ENCODE measurements around the gene DBX1. TPM values are rescaled to one million over a fixed set of nuclear protein-coding genes. Genes with fewer than 3 reads are reported as not detected.

DBX1 gene
- total RNA-seq, 4 donors from 2014 or later: not detected

DNA sequence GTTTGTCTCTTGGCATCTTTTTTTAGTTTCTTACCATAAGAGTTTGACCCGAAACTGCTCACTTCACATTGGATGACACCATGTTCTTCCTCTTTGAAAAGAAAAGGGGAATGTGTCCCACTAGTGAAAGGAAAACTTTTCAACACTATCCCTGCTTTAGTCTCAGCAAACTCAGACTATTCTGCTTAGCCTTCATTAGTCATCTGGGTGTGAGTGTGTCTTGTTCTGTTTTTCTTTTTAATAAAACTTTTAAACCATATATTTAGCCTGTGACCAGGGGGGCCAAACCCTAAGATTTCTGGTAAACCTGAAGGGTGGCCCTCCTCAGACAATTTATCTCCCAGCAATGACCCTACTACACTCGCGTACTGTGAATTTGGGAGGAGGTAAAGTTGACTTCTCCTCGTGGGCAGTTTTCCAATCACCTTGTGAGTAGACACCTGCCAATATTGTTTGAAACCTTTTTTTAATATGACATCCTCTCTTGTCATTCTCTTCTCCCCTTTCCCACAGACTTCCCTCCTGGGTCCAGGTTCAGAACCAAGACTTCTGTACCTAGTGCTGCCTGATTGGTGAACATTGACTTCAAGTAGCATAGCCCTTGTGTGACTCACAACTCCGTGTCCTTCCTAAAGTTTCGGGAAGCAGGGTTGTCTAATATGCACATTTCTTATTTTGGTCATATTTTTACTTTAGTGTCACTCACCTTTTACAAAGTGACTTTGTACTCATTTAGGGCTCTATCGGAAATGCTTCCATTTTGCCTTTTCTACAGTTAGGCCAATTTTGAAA, 39.9 kb downstream of the DBX1 start:
- H3K36me3 ChIP-seq: peaks cover 16 to 51% (median 35%) of the 10 kb centered on the region in 4 donors
- intact Hi-C loops (cut with DNase I): no loop called here
- H3K27me3 ChIP-seq: no peaks in the 10 kb centered on the region
- peaks cover 0 to 25% (median 22%) of the 10 kb centered on the region in 4 donors for H3K4me1 ChIP-seq
- 91% methylated on average over 7 of the region's 7 CpGs for WGBS
- TF ChIP-seq EP300 (IDR thresholded peaks at IDR 0.05) (no peak), POLR2A (IDR thresholded peaks at IDR 0.05; ENCODE audit: low read depth) (no peak), POLR2AphosphoS5 (IDR thresholded peaks at IDR 0.05) (no peak)
- TF ChIP-seq, protein P1, sequence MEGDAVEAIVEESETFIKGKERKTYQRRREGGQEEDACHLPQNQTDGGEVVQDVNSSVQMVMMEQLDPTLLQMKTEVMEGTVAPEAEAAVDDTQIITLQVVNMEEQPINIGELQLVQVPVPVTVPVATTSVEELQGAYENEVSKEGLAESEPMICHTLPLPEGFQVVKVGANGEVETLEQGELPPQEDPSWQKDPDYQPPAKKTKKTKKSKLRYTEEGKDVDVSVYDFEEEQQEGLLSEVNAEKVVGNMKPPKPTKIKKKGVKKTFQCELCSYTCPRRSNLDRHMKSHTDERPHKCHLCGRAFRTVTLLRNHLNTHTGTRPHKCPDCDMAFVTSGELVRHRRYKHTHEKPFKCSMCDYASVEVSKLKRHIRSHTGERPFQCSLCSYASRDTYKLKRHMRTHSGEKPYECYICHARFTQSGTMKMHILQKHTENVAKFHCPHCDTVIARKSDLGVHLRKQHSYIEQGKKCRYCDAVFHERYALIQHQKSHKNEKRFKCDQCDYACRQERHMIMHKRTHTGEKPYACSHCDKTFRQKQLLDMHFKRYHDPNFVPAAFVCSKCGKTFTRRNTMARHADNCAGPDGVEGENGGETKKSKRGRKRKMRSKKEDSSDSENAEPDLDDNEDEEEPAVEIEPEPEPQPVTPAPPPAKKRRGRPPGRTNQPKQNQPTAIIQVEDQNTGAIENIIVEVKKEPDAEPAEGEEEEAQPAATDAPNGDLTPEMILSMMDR (IDR thresholded peaks at IDR 0.05): no peak
- no peak overlapping the region for H3K27ac ChIP-seq (replicated peaks in 1 of 4)
- H3K4me3 ChIP-seq: no peak overlapping the region
- no peak for DNase-seq (ENCODE audit: extremely low spot score)
- no peaks in the 10 kb centered on the region for H3K9me3 ChIP-seq

DNA sequence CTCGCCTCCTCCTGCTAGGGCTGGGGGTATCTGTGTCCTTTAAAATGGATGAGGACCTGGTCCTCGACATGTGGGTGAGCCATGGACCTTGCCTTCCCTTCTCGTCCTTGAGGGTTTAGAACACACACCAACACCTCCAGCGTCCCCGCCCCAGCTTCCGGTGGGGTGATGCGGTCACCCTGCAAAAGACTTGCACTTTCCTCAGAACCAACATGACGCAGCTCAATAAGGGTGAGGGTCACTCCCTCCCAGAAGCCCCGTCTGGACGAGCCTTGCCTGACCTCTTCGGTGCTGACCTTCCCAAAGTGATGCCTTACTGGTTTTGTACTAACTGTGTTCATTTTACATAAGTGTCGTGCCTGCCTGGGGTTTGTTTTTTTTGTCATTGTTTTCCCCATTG, 41.0 kb downstream of the DBX1 start:
- Histone ChIP-seq H3K4me1 (peaks cover 0 to 29% (median 22%) of the 10 kb centered on the region in 4 donors), H3K27me3 (no peaks in the 10 kb centered on the region), H3K36me3 (peaks cover 21 to 61% (median 44%) of the 10 kb centered on the region in 4 donors), H3K27ac (replicated peaks in 1 of 4) (no peak overlapping the region), H3K4me3 (no peak overlapping the region), H3K9me3 (no peaks in the 10 kb centered on the region)
- TF ChIP-seq POLR2A (IDR thresholded peaks at IDR 0.05; ENCODE audit: low read depth) (no peak), POLR2AphosphoS5 (IDR thresholded peaks at IDR 0.05) (no peak), EP300 (IDR thresholded peaks at IDR 0.05) (no peak)
- TF ChIP-seq, protein P1 (IDR thresholded peaks at IDR 0.05): no peak
- intact Hi-C loops (cut with DNase I): no loop called here
- 89% methylated on average over 8 of the region's 12 CpGs for WGBS
- no peak for DNase-seq (ENCODE audit: extremely low spot score)

DNA sequence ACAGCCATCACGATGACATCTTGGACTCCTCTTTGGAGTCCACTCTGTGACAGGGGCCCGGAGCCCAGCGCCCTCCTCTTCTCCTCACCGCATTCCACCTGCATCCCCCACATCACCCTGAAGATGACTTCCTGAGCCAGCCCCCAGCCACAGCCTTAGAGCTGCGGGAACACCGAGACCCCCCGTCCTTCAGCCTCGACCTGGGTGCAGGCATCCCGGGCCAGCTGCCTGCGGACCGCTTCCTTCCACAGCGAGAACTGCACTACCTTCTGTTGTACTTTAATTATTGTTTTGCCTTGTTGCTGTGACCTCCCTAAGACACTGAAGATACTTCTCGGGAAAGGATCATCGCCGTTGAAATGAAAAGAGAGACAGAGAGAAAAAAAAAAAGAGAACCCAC, 42.1 kb downstream of the DBX1 start:
- DNase-seq (ENCODE audit: extremely low spot score): no peak
- intact Hi-C loops (cut with DNase I): no loop called here
- no peaks in the 10 kb centered on the region for H3K9me3 ChIP-seq
- H3K27ac ChIP-seq (replicated peaks in 1 of 4): peak overlapping the region in 3 of 4 donors; percentile 7 to 61 (median 34)
- no peak overlapping the region for H3K4me3 ChIP-seq
- H3K36me3 ChIP-seq: peaks cover 22 to 68% (median 49%) of the 10 kb centered on the region in 4 donors
- H3K27me3 ChIP-seq: no peaks in the 10 kb centered on the region
- 96% methylated on average over 15 of the region's 15 CpGs for WGBS
- TF ChIP-seq, protein P1 (IDR thresholded peaks at IDR 0.05): no peak
- TF ChIP-seq EP300 (IDR thresholded peaks at IDR 0.05) (no peak), POLR2A (IDR thresholded peaks at IDR 0.05; ENCODE audit: low read depth) (no peak), POLR2AphosphoS5 (IDR thresholded peaks at IDR 0.05) (no peak)
- H3K4me1 ChIP-seq: peaks cover 0 to 30% (median 25%) of the 10 kb centered on the region in 4 donors

DNA sequence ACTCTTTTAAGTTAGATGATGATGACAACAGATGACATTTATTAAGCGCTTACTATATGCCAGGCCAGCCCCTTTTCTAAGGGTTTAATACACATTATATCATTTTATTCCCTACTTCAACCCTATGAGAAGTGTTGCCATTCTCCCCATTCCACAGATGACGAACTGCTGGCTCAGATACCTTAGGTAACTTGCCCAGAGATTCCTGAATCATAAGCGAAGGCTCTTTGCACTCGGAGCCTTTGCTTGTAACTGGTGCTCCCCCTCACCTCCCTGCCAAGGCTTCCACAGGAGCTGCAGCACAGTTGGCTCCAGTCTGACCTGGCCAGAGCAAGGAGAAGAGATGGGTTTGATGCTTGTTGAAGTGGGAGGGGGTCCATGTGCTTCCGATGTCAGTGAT, 43.0 kb downstream of the DBX1 start:
- peaks cover 22 to 68% (median 49%) of the 10 kb centered on the region in 4 donors for H3K36me3 ChIP-seq
- H3K4me1 ChIP-seq: peaks cover 9 to 39% (median 34%) of the 10 kb centered on the region in 4 donors
- no peak overlapping the region for H3K4me3 ChIP-seq
- no peaks in the 10 kb centered on the region for H3K9me3 ChIP-seq
- no peak for DNase-seq (ENCODE audit: extremely low spot score)
- H3K27me3 ChIP-seq: no peaks in the 10 kb centered on the region
- 59% methylated on average over 5 of the region's 5 CpGs for WGBS
- TF ChIP-seq POLR2AphosphoS5 (IDR thresholded peaks at IDR 0.05): peak in 1 of 2 donors; percentile 36
- TF ChIP-seq POLR2A (IDR thresholded peaks at IDR 0.05; ENCODE audit: low read depth): no peak
- H3K27ac ChIP-seq (replicated peaks in 1 of 4): peak overlapping the region; percentile 7 to 61 (median 40)
- intact Hi-C loops (cut with DNase I): no loop called here

DNA sequence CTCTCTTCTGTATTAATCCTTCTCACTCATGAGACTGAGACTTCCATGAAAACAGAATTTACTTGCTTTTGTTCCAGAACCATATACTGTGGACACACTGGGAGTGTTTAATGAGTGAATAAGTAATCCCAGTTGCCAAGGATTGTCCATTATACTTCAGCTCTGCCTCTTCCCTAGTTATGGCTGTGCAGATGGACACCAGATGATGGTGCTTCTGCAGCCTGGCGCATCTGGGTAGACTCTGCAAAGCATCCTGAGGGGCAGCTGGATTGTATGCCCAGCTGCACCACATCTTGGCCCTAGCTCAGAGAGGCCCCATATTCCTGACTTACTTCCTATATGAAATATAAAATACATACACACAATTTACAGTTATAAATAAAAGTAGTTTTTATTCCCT, 43.5 kb downstream of the DBX1 start:
- TF ChIP-seq EP300 (IDR thresholded peaks at IDR 0.05) (no peak), POLR2AphosphoS5 (IDR thresholded peaks at IDR 0.05) (no peak), POLR2A (IDR thresholded peaks at IDR 0.05; ENCODE audit: low read depth) (no peak)
- TF ChIP-seq, protein P1 (IDR thresholded peaks at IDR 0.05): no peak
- Histone ChIP-seq H3K9me3 (no peaks in the 10 kb centered on the region), H3K27me3 (no peaks in the 10 kb centered on the region), H3K4me1 (peaks cover 14 to 44% (median 38%) of the 10 kb centered on the region in 4 donors), H3K4me3 (no peak overlapping the region), H3K36me3 (peaks cover 22 to 68% (median 49%) of the 10 kb centered on the region in 4 donors), H3K27ac (replicated peaks in 1 of 4) (peak overlapping the region; percentile 7 to 49 (median 40))
- DNase-seq (ENCODE audit: extremely low spot score): no peak
- intact Hi-C loops (cut with DNase I): no loop called here
- WGBS: 88% methylated on average over 1 of the region's 1 CpG

Measured in esophagus muscularis mucosa (tissue), 4 donors.